Subcutaneous adipose tissue (tissue), 4 donors: ENCODE measurements around the gene GNAI1. TPM values are rescaled to one million over a fixed set of nuclear protein-coding genes. Genes with fewer than 3 reads are reported as not detected.

Experiments
- total RNA-seq, 4 donors: library from RNA; depleted of rRNA; stranded (reverse); fragments of >200 nt; gene quantifications; one replicate each; pipeline ENCODE4 v1.1.0, GENCODE V29; 2016
- TF ChIP-seq, protein P1 (sequence below): fragments of 450-650 bp; IDR thresholded peaks from one replicate; pipeline ENCODE4 v1.5.1; 2016; ENCODE audit warnings: low read depth, mild to moderate bottlenecking, control low read depth, antibody characterized with exemption, moderate library complexity

GNAI1 gene
- total RNA-seq, 4 donors from 2014 or later, result 93.8 to 328 (median 103) TPM

- TF ChIP-seq, protein P1, sequence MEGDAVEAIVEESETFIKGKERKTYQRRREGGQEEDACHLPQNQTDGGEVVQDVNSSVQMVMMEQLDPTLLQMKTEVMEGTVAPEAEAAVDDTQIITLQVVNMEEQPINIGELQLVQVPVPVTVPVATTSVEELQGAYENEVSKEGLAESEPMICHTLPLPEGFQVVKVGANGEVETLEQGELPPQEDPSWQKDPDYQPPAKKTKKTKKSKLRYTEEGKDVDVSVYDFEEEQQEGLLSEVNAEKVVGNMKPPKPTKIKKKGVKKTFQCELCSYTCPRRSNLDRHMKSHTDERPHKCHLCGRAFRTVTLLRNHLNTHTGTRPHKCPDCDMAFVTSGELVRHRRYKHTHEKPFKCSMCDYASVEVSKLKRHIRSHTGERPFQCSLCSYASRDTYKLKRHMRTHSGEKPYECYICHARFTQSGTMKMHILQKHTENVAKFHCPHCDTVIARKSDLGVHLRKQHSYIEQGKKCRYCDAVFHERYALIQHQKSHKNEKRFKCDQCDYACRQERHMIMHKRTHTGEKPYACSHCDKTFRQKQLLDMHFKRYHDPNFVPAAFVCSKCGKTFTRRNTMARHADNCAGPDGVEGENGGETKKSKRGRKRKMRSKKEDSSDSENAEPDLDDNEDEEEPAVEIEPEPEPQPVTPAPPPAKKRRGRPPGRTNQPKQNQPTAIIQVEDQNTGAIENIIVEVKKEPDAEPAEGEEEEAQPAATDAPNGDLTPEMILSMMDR, result no peak
Measured at GRCh38 chr7:80226629-80227028, 92.0 kb downstream of the GNAI1 start.

DNA sequence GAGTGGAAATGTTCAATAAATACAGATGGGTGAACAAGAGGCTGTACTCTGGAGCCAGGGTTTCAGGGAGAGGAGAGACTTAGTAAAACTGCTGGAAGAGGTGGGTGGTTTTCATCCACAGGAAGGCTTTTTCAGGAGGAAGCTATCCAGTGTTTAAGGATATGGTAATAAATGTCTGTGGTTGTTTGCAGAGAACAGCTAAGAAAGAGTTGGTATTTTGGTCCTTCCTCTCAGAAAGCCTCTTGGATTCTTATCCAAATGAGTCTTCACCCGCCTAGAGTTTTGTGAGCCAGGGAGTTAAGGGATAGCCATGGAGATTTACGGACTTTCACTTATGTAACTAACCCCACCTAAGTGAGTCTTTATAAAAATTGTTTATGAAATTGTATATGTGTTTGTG, 95.7 kb downstream of the GNAI1 start:
- TF ChIP-seq, protein P1, result no peak

- TF ChIP-seq, protein P1, result no peak
Measured at GRCh38 chr7:80231707-80232106, 97.1 kb downstream of the GNAI1 start.

DNA sequence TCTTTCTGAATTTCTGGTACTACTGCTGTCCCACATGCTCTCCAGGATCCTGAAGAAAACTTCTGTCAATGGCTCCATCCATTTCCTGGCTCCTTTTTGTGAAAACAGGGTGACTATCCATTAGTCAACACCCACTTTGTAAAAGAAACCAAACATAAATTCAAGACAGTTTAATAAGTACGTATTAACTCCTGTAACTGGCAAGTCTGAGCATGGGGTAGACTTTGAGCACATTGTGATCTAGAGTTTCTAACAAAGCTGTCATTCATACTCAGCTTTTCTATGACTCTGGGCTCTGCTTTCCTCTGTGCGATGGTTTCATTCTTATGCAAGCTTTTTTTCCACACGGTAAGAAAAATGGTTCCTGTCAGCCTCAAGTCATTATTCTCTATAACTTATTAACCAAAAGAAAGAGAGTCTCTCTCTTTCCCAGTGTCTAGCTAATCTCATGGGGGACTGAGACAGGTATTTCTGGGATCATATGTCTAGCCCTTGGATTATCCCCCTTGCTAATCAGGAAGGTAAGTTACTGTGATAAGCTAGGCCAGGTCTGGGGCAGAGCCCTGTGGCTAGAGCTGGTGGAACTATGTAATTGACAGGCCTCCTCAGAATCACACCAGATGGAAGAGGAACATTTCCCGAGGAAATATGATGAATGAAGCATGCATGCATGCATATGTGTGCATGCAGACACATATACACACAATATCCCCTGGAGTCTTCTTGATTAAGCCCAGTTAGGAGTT, 98.5 kb downstream of the GNAI1 start:
- TF ChIP-seq, protein P1, result no peak

GRCh38 chr7:80235334-80235733, 100.7 kb downstream of the GNAI1 start:
- TF ChIP-seq, protein P1, result no peak

- TF ChIP-seq, protein P1, result no peak
Measured at GRCh38 chr7:80236681-80237080, 102.0 kb downstream of the GNAI1 start.

DNA sequence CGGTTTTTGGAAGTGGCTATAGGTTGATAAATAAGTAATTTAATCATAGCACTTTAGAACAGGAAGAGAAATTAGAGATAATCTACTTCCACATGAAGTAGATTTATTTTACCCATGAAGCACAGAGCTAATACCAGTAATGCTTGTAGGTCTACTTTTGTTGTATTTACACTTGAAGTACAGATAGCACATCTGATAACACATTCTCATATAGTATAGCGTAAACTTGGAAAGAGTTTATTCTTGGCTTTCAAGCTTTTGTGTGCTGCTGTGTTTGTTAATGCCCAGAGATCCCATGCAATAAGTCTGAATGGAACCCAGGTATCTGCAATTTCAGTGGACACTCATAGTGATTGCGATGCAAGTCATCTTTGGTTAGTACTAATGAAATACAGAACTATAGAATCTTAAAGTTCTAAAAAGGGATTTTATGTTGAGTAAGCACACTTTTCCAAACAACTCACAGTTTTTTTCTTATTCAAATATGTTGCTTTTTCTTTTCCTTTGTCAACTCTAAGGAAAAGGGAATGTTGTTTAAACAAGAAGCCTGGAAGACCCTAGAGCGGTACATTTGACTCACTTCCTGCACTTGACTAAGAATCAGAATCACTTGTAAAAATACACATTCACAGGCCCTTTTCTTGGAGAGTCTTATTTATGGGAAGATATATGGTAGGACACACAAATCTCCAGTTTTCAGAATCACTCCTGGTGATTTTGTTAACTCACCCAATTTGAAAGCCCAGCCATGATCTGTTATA, 105.8 kb downstream of the GNAI1 start:
- TF ChIP-seq, protein P1, result no peak
